ENCODE results near the gene HMSD. TPM values are rescaled to one million over a fixed set of nuclear protein-coding genes. Genes with fewer than 3 reads are reported as not detected.

HMSD gene, protein sequence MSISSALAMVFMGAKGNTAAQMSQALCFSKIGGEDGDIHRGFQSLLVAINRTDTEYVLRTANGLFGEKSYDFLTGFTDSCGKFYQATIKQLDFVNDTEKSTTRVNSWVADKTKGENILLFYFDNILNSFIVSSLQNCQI
- total RNA-seq (0.10 TPM in 1 of 2 replicates, not detected in the other), polyA plus RNA-seq (0.51 TPM in 1 of 2 replicates, not detected in the other)

DNA sequence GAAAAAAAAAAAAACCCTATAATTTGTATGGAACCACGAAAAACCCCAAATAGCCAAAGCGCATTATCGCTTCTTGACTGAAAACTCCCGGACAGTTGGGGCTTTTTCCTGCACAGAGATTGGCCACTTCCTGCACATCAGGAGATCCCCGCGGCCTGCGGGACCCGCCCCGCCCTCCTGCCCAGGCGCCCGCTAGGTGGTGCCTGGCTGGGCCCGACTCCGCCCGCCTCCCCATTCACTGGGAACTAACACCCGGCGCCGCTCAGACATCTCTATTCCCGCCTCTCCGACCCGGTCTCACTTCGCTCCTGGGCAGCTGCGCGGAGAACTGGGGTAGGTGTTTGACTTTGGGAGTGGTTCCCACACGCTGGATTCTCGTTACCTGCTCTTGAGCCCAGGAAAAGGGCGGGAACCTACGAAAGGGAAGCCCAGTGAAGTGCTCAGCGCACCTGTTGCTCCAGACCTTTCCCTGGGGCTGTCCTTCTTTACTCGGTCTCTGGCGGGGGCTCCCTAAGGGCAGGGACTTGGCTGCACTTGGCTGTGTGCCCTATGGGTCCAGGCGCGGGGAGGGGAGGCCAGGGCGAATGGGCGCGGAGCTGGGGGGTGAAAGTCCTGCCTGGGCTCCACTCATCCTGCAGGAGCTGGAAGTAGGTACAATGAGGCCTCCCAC, at the start of gene HMSD:
TSS of gene HMSD (plus strand) at position 234 of the 670 bp plus-strand sequence. CDS start 4,155 bp downstream, outside the sequence.
- peak; percentile 72 for DNase-seq (ENCODE audit: low spot score)
- Histone ChIP-seq H3K9me3 (ENCODE audit: low read depth) (peaks cover 5% of the 10 kb centered on the region), H3K9me2 (replicated peaks; ENCODE audit: insufficient read depth) (no peaks in the 10 kb centered on the region), H3K27ac (no peak within 1 kb of the TSS), H3K36me3 (replicated peaks; ENCODE audit: insufficient read depth, low read depth) (no peaks in the 10 kb centered on the region), H4K20me1 (ENCODE audit: insufficient read depth, poor library complexity, severe bottlenecking) (no peaks in the 10 kb centered on the region), H3K27me3 (no peaks in the 10 kb centered on the region), H3K4me1 (ENCODE audit: insufficient read depth) (no peaks in the 10 kb centered on the region), H3K4me3 (no peak within 1 kb of the TSS), H3K79me2 (no peaks in the 10 kb centered on the region), H2AFZ (peak within 1 kb of the TSS; percentile 68), H3K4me2 (peak within 1 kb of the TSS; percentile 83)
- 4% methylated on average over 30 of the region's 35 CpGs for WGBS (ENCODE audit: low lambda C conversion rate, missing lambda C conversion rate)
- TF ChIP-seq EZH2 (IDR thresholded peaks at IDR 0.05; ENCODE audit: borderline replicate concordance) (peak; percentile 69), EZH2phosphoT487 (IDR thresholded peaks at IDR 0.05; ENCODE audit: low read depth, severe bottlenecking, unreplicated experiment) (no peak)
- TF ChIP-seq, protein P1, sequence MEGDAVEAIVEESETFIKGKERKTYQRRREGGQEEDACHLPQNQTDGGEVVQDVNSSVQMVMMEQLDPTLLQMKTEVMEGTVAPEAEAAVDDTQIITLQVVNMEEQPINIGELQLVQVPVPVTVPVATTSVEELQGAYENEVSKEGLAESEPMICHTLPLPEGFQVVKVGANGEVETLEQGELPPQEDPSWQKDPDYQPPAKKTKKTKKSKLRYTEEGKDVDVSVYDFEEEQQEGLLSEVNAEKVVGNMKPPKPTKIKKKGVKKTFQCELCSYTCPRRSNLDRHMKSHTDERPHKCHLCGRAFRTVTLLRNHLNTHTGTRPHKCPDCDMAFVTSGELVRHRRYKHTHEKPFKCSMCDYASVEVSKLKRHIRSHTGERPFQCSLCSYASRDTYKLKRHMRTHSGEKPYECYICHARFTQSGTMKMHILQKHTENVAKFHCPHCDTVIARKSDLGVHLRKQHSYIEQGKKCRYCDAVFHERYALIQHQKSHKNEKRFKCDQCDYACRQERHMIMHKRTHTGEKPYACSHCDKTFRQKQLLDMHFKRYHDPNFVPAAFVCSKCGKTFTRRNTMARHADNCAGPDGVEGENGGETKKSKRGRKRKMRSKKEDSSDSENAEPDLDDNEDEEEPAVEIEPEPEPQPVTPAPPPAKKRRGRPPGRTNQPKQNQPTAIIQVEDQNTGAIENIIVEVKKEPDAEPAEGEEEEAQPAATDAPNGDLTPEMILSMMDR (IDR thresholded peaks at IDR 0.05; ENCODE audit: poor library complexity), result peak; percentile 41

DNA sequence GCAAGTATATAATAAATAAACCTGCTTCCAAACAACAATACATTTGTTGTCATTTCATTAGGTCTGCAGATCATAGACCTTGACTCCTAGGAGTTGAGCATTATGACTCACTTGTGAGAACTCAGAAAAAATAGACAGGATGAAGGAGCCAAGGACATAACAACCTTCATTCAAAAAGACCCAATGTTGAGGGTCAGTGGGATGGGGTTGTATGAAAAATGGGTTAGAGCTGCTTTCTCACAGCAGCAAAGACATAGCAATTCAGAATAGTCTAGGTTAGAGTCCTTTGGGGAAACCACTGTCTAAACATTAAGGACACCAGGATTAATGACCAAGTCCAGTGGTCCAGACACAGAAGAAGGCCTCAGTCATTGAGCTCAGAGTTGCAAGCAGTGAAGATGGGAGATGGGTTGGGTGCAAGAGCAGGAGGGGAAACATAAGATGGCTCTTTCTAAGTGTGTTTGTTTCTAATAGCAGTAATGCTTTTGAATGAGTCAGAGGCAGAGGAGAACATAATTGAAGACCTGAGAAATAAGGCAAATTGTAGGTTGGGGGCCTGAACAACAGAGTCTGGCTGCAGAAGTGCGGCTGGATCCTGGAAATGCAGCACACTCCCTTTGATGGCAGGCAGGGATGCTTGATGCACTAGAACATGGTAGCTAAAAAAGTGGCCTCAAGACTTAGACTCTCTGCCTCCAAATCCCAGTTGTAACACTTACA, 45.1 kb upstream of the HMSD start:
- H3K27me3 ChIP-seq, result no peaks in the 10 kb centered on the region
- H2AFZ ChIP-seq, result no peak overlapping the region
- H3K4me1 ChIP-seq (ENCODE audit: insufficient read depth), result no peaks in the 10 kb centered on the region
- no peak overlapping the region for H3K4me2 ChIP-seq
- no peak overlapping the region for H3K27ac ChIP-seq
- no peak overlapping the region for H3K4me3 ChIP-seq
- H3K36me3 ChIP-seq (replicated peaks; ENCODE audit: insufficient read depth, low read depth), result no peaks in the 10 kb centered on the region
- H3K79me2 ChIP-seq, result no peaks in the 10 kb centered on the region
- DNase-seq (ENCODE audit: low spot score), result no peak
- H3K9me3 ChIP-seq (ENCODE audit: low read depth), result no peaks in the 10 kb centered on the region
- no peaks in the 10 kb centered on the region for H4K20me1 ChIP-seq (ENCODE audit: insufficient read depth, poor library complexity, severe bottlenecking)
- TF ChIP-seq, protein P1 (IDR thresholded peaks at IDR 0.05; ENCODE audit: poor library complexity), result no peak
- no peak for TF ChIP-seq EZH2phosphoT487 (IDR thresholded peaks at IDR 0.05; ENCODE audit: low read depth, severe bottlenecking, unreplicated experiment)
- no peaks in the 10 kb centered on the region for H3K9me2 ChIP-seq (replicated peaks; ENCODE audit: insufficient read depth)
- 93% methylated on average over 1 of the region's 1 CpG for WGBS (ENCODE audit: low lambda C conversion rate, missing lambda C conversion rate)

DNA sequence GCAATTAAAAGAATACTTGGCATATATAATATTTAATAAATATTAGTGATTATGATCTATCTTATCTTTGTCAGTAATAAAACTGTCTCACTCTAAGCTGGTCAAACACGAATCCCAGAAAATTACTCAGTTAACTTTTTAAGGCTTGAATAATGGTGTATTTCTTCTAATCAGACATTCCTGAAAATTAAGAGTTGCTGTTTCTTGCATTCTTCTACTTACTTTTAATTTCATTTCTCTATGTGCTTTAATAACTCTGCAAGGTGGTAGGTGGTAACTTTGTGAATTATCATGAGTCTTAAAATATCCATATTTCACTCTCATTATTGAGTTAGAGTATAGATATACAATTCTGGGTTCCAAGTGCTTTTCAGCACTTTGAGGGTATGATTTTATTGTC, 44.4 kb upstream of the HMSD start:
- Histone ChIP-seq H3K9me2 (replicated peaks; ENCODE audit: insufficient read depth) (no peaks in the 10 kb centered on the region), H3K4me1 (ENCODE audit: insufficient read depth) (no peaks in the 10 kb centered on the region), H3K36me3 (replicated peaks; ENCODE audit: insufficient read depth, low read depth) (no peaks in the 10 kb centered on the region), H3K27me3 (no peaks in the 10 kb centered on the region), H3K4me3 (no peak overlapping the region), H3K9me3 (ENCODE audit: low read depth) (no peaks in the 10 kb centered on the region), H4K20me1 (ENCODE audit: insufficient read depth, poor library complexity, severe bottlenecking) (no peaks in the 10 kb centered on the region), H3K27ac (no peak overlapping the region), H3K4me2 (no peak overlapping the region), H2AFZ (no peak overlapping the region), H3K79me2 (no peaks in the 10 kb centered on the region)
- TF ChIP-seq EZH2phosphoT487 (IDR thresholded peaks at IDR 0.05; ENCODE audit: low read depth, severe bottlenecking, unreplicated experiment), result no peak
- TF ChIP-seq, protein P1 (IDR thresholded peaks at IDR 0.05; ENCODE audit: poor library complexity), result no peak
- TF ChIP-seq EZH2 (IDR thresholded peaks at IDR 0.05; ENCODE audit: borderline replicate concordance), result no peak
- no peak for DNase-seq (ENCODE audit: low spot score)
- 67% methylated on average over 1 of the region's 1 CpG for WGBS (ENCODE audit: low lambda C conversion rate, missing lambda C conversion rate)

Data from hepatocyte (in vitro differentiated cells).